Kidney epithelial cell (primary cell): Measurements from ENCODE around the gene INSC. TPM values are rescaled to one million over a fixed set of nuclear protein-coding genes. Genes with fewer than 3 reads are reported as not detected.

Experiments
- DNase-seq: peaks from one replicate; pipeline ENCODE4 v3.0.0-alpha.2; 2010; ENCODE audit warnings: low read depth
- H3K27me3 ChIP-seq: 2 replicates; pipeline ENCODE4 v1.6.0; 2011; ENCODE audit warnings: low read length; ENCODE audit not compliant: control insufficient read depth, insufficient read depth
- H3K36me3 ChIP-seq: 2 replicates; pipeline ENCODE4 v1.5.1; 2011; ENCODE audit warnings: low read length; ENCODE audit not compliant: control insufficient read depth, insufficient read depth
- H3K4me3 ChIP-seq: 2 replicates; pipeline ENCODE4 v1.5.1; 2011; ENCODE audit warnings: low read depth, mild to moderate bottlenecking, control low read depth, low read length
- total RNA-seq: library from RNA; depleted of rRNA; stranded (reverse); fragments of >200 nt; gene quantifications from 2 replicates; pipeline ENCODE4 v1.2.3, GENCODE V29; 2015
- TF ChIP-seq, protein P1 (sequence below): IDR thresholded peaks from 2 replicates; pipeline ENCODE4 v1.5.1; 2011; ENCODE audit warnings: mild to moderate bottlenecking, moderate library complexity, low read length, control low read depth, inconsistent platforms; ENCODE audit not compliant: insufficient read depth, poor library complexity, severe bottlenecking

INSC gene
- total RNA-seq, 1 donor from 2014 or later: 0.33 TPM

GRCh38 chr11:15186146-15186545, 71.4 kb downstream of the INSC start:
- TF ChIP-seq, protein P1, sequence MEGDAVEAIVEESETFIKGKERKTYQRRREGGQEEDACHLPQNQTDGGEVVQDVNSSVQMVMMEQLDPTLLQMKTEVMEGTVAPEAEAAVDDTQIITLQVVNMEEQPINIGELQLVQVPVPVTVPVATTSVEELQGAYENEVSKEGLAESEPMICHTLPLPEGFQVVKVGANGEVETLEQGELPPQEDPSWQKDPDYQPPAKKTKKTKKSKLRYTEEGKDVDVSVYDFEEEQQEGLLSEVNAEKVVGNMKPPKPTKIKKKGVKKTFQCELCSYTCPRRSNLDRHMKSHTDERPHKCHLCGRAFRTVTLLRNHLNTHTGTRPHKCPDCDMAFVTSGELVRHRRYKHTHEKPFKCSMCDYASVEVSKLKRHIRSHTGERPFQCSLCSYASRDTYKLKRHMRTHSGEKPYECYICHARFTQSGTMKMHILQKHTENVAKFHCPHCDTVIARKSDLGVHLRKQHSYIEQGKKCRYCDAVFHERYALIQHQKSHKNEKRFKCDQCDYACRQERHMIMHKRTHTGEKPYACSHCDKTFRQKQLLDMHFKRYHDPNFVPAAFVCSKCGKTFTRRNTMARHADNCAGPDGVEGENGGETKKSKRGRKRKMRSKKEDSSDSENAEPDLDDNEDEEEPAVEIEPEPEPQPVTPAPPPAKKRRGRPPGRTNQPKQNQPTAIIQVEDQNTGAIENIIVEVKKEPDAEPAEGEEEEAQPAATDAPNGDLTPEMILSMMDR: no peak
- no peak for DNase-seq
- no peak overlapping the region for H3K4me3 ChIP-seq
- H3K27me3 ChIP-seq: no peaks in the 10 kb centered on the region
- H3K36me3 ChIP-seq: no peaks in the 10 kb centered on the region

GRCh38 chr11:15189189-15189588, 74.5 kb downstream of the INSC start:
- H3K27me3 ChIP-seq: no peaks in the 10 kb centered on the region
- TF ChIP-seq, protein P1: no peak
- no peak overlapping the region for H3K4me3 ChIP-seq
- no peaks in the 10 kb centered on the region for H3K36me3 ChIP-seq
- no peak for DNase-seq

GRCh38 chr11:15189641-15190365, 75.1 kb downstream of the INSC start:
- Histone ChIP-seq H3K36me3 (no peaks in the 10 kb centered on the region), H3K4me3 (no peak overlapping the region), H3K27me3 (no peaks in the 10 kb centered on the region)
- TF ChIP-seq, protein P1: no peak
- DNase-seq: no peak

- TF ChIP-seq, protein P1: no peak
- no peak for DNase-seq
- Histone ChIP-seq H3K27me3 (no peaks in the 10 kb centered on the region), H3K4me3 (no peak overlapping the region), H3K36me3 (no peaks in the 10 kb centered on the region)
These were observed 75.9 kb downstream of the INSC start for GRCh38 chr11:15190611-15191010.

DNA sequence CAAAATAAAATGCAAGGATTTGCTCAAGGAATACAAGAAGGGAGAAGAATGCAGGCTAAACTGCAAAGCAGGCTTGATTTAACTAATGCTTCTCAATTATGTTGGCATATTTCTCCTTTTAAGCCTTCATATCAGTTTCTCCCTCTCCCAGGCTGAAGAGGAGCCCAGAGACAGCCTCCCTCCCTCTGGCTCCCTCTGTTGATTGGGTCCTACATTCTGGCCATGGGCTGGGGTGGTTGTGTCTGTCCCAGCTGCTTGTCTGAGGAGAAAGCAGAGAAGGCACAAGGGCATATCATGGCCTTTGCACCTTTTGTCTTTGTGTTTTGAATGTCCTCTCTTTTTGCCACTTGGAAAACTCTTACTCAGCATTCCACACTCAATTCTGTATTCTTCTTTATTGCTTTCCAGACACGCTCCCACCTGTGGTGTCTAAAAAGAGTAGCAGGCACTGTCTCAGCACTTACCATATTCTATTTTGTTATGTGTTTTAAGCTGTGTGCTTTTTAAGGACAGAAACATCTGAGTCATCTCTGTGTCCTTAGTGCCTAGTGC, 77.4 kb downstream of the INSC start:
- Histone ChIP-seq H3K36me3 (no peaks in the 10 kb centered on the region), H3K4me3 (no peak overlapping the region), H3K27me3 (no peaks in the 10 kb centered on the region)
- TF ChIP-seq, protein P1: no peak
- DNase-seq: no peak
